Liver (tissue), 9 donors: ENCODE results near the gene ELOVL4. TPM values are rescaled to one million over a fixed set of nuclear protein-coding genes. Genes with fewer than 3 reads are reported as not detected.

Experiments used
- DNase-seq: peaks from one replicate; pipeline ENCODE4 v3.0.0-alpha.2; 2017; ENCODE audit warnings: low spot score
- H3K27ac ChIP-seq, 2 donors: one replicate each; pipeline ENCODE4 v1.7.0; 2013; ENCODE audit warnings: inconsistent platforms in 2 of 2, low read length in 2 of 2, control low read depth in 1 of 2, low read depth in 1 of 2, mild to moderate bottlenecking in 1 of 2
- H3K27me3 ChIP-seq, 4 donors: one replicate each; pipeline versions ENCODE4 v1.6.1 to v1.7.0; 2013; ENCODE audit warnings: low read length in 3 of 4, inconsistent platforms in 1 of 4, mild to moderate bottlenecking in 1 of 4, moderate library complexity in 1 of 4; ENCODE audit not compliant: control insufficient read depth in 4 of 4, insufficient read depth in 4 of 4
- H3K36me3 ChIP-seq, 4 donors: one replicate each; pipeline versions ENCODE4 v1.6.1 to v1.7.0; 2013; ENCODE audit warnings: low read length in 3 of 4, mild to moderate bottlenecking in 3 of 4, low read depth in 1 of 4, moderate library complexity in 1 of 4; ENCODE audit not compliant: control insufficient read depth in 4 of 4, insufficient read depth in 3 of 4
- H3K4me1 ChIP-seq, 4 donors: one replicate each; pipeline versions ENCODE4 v1.6.1 to v1.7.0; 2013; ENCODE audit warnings: low read length in 3 of 4, mild to moderate bottlenecking in 3 of 4, moderate library complexity in 1 of 4; ENCODE audit not compliant: control insufficient read depth in 4 of 4, insufficient read depth in 4 of 4
- H3K4me3 ChIP-seq, 3 donors: one replicate each; pipeline versions ENCODE4 v1.6.1 to v1.7.0; 2013; ENCODE audit warnings: low read length in 3 of 3, control low read depth in 1 of 3, low read depth in 1 of 3, mild to moderate bottlenecking in 1 of 3
- H3K9ac ChIP-seq, 2 donors: one replicate each; pipeline ENCODE4 v1.7.0; 2013; ENCODE audit warnings: low read length in 2 of 2, mild to moderate bottlenecking in 2 of 2, moderate library complexity in 2 of 2, control low read depth in 1 of 2, low read depth in 1 of 2
- H3K9me3 ChIP-seq, 4 donors: one replicate each; pipeline versions ENCODE4 v1.6.1 to v1.7.0; 2013; ENCODE audit warnings: low read length in 3 of 4; ENCODE audit not compliant: control insufficient read depth in 4 of 4
- ATF3 ChIP-seq: IDR thresholded peaks from 2 replicates; pipeline ENCODE4 v1.6.1; 2016; ENCODE audit warnings: antibody characterized with exemption
- EGR1 ChIP-seq, 2 donors: IDR thresholded peaks; 2 replicates each; pipeline ENCODE4 v1.6.1; 2016 to 2018; ENCODE audit warnings: antibody characterized with exemption in 2 of 2, low read depth in 2 of 2
- FOXA1 ChIP-seq: IDR thresholded peaks from 2 replicates; pipeline ENCODE4 v1.6.1; 2016; ENCODE audit warnings: antibody characterized with exemption
- FOXA2 ChIP-seq: IDR thresholded peaks from 2 replicates; pipeline ENCODE4 v1.6.1; 2016; ENCODE audit warnings: antibody characterized with exemption
- GABPA ChIP-seq, 2 donors: IDR thresholded peaks in 1 of 2; conservative IDR thresholded peaks in 1 of 2; 2 replicates each; pipeline ENCODE4 v1.6.1; 2016; ENCODE audit warnings: antibody characterized with exemption in 2 of 2, mild to moderate bottlenecking in 1 of 2, moderate library complexity in 1 of 2
- HNF4A ChIP-seq, 2 donors: conservative IDR thresholded peaks; 2 replicates each; pipeline ENCODE4 v1.6.1; 2016; ENCODE audit warnings: antibody characterized with exemption in 2 of 2, mild to moderate bottlenecking in 2 of 2
- HNF4G ChIP-seq: IDR thresholded peaks from 2 replicates; pipeline ENCODE4 v1.6.1; 2016; ENCODE audit warnings: antibody characterized with exemption
- JUND ChIP-seq, 2 donors: IDR thresholded peaks; 2 replicates each; pipeline ENCODE4 v1.6.1; 2016; ENCODE audit warnings: antibody characterized with exemption in 2 of 2
- NR2F2 ChIP-seq: IDR thresholded peaks from 2 replicates; pipeline ENCODE4 v1.6.1; 2016; ENCODE audit warnings: antibody characterized with exemption
- RAD21 ChIP-seq, 2 donors: IDR thresholded peaks; 2 replicates each; pipeline ENCODE4 v1.6.1; 2016; ENCODE audit warnings: antibody characterized with exemption in 2 of 2, mild to moderate bottlenecking in 2 of 2
- REST ChIP-seq: IDR thresholded peaks from 2 replicates; pipeline ENCODE4 v1.6.1; 2016; ENCODE audit warnings: antibody characterized with exemption, mild to moderate bottlenecking
- RXRA ChIP-seq, 2 donors: IDR thresholded peaks; 2 replicates each; pipeline ENCODE4 v1.6.1; 2017 to 2018; ENCODE audit warnings: antibody characterized with exemption in 2 of 2, mild to moderate bottlenecking in 1 of 2
- SP1 ChIP-seq: IDR thresholded peaks from 2 replicates; pipeline ENCODE4 v1.6.1; 2018; ENCODE audit warnings: antibody characterized with exemption, mild to moderate bottlenecking
- TAF1 ChIP-seq: conservative IDR thresholded peaks from 2 replicates; pipeline ENCODE4 v1.6.1; 2016; ENCODE audit warnings: antibody characterized with exemption, mild to moderate bottlenecking
- YY1 ChIP-seq: IDR thresholded peaks from 2 replicates; pipeline ENCODE4 v1.6.1; 2016; ENCODE audit warnings: antibody characterized with exemption, mild to moderate bottlenecking
- ZBTB33 ChIP-seq: IDR thresholded peaks from 2 replicates; pipeline ENCODE4 v1.6.1; 2016; ENCODE audit warnings: antibody characterized with exemption
- WGBS: extraction: QIAGEN DNeasy Blood & Tissue Kit; methylation state at CpG from one replicate; pipeline ENCODE4 v1.1.7; 2013; 5-methylcytosine and 5-hydroxymethylcytosine counted together
- polyA plus RNA-seq, 2 donors: library from polyadenylated mRNA; stranded (reverse) in 1 of 2; unstranded in 1 of 2; fragments of 200-250 nt in 1 of 2; fragments of >200 nt in 1 of 2; fragmentation: Nextera tagmentation in 1 of 2; extraction: Ambion mirVana in 1 of 2; gene quantifications; one replicate each; pipeline versions ENCODE4 v1.2.1 to v1.2.3, GENCODE V29; 2013 to 2015
- total RNA-seq, 2 donors: library from RNA; depleted of rRNA; stranded (reverse); fragments of >200 nt; gene quantifications; one replicate each; pipeline ENCODE4 v1.2.3, GENCODE V29; 2014
- TF ChIP-seq, protein P1 (sequence below): fragments of 150-350 bp; IDR thresholded peaks from 2 replicates; pipeline ENCODE4 v1.5.1; 2017; ENCODE audit warnings: improper control_type of control experiment, low read depth, low read length; ENCODE audit not compliant: missing input control
- TF ChIP-seq, protein P2 (sequence below): IDR thresholded peaks from 2 replicates; pipeline ENCODE4 v1.6.1; 2016; ENCODE audit warnings: antibody characterized with exemption
- donor health status: healthy.
- donor health status: healthy.
- donor health status: healthy.
- donor health status: healthy.
- donor health status: healthy.

ELOVL4 gene
- total and polyA plus RNA-seq, 4 donors, result 0.07 to 2.1 (median 0.09) TPM; not detected in 1

- Histone ChIP-seq H3K4me3 (no peak overlapping the region), H3K9ac (no peak overlapping the region), H3K36me3 (no peaks in the 10 kb centered on the region), H3K4me1 (peaks cover 5 to 15% (median 10%) of the 10 kb centered on the region in 4 donors), H3K27ac (no peak overlapping the region), H3K27me3 (peaks cover 0 to 7% (median 6%) of the 10 kb centered on the region in 4 donors), H3K9me3 (no peaks in the 10 kb centered on the region)
- WGBS, result 95% methylated on average over 1 of the region's 1 CpG
- TF ChIP-seq HNF4A (conservative IDR thresholded peaks at IDR 0.05), result no peak
- no peak for TF ChIP-seq YY1
- no peak for TF ChIP-seq HNF4G
- TF ChIP-seq REST, result no peak
- TF ChIP-seq JUND (IDR thresholded peaks at IDR 0.05), result no peak
- no peak for TF ChIP-seq FOXA1
- no peak for TF ChIP-seq RXRA (IDR thresholded peaks at IDR 0.05)
- TF ChIP-seq NR2F2, result no peak
- no peak for TF ChIP-seq FOXA2
- no peak for TF ChIP-seq ZBTB33
- no peak for TF ChIP-seq RAD21 (IDR thresholded peaks at IDR 0.05)
- TF ChIP-seq GABPA (IDR thresholded peaks at IDR 0.05 in 1 of 2, conservative IDR thresholded peaks at IDR 0.05 in 1 of 2), result no peak
- no peak for TF ChIP-seq EGR1 (IDR thresholded peaks at IDR 0.05; ENCODE audit: low read depth in 2 of 2)
- TF ChIP-seq, protein P1, sequence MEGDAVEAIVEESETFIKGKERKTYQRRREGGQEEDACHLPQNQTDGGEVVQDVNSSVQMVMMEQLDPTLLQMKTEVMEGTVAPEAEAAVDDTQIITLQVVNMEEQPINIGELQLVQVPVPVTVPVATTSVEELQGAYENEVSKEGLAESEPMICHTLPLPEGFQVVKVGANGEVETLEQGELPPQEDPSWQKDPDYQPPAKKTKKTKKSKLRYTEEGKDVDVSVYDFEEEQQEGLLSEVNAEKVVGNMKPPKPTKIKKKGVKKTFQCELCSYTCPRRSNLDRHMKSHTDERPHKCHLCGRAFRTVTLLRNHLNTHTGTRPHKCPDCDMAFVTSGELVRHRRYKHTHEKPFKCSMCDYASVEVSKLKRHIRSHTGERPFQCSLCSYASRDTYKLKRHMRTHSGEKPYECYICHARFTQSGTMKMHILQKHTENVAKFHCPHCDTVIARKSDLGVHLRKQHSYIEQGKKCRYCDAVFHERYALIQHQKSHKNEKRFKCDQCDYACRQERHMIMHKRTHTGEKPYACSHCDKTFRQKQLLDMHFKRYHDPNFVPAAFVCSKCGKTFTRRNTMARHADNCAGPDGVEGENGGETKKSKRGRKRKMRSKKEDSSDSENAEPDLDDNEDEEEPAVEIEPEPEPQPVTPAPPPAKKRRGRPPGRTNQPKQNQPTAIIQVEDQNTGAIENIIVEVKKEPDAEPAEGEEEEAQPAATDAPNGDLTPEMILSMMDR, result no peak
- TF ChIP-seq TAF1, result no peak
- TF ChIP-seq, protein P2, sequence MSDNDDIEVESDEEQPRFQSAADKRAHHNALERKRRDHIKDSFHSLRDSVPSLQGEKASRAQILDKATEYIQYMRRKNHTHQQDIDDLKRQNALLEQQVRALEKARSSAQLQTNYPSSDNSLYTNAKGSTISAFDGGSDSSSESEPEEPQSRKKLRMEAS, result no peak
- no peak for TF ChIP-seq ATF3
- TF ChIP-seq SP1, result no peak
- DNase-seq, result no peak
These were observed 4.2 kb downstream of the ELOVL4 start for GRCh38 chr6:79943133-79943532.
